NB4 (cell line): Measurements from ENCODE around the gene GABRB1.

Experiments
- DNase-seq: peaks from one replicate; pipeline ENCODE4 v3.0.0; 2010; ENCODE audit warnings: low read depth
- H3K4me3 ChIP-seq: one replicate; pipeline ENCODE4 v1.5.1; 2011; ENCODE audit warnings: mild to moderate bottlenecking, low read depth, low read length, moderate library complexity
- MYC ChIP-seq: IDR thresholded peaks from 2 replicates; pipeline ENCODE4 v1.6.1; 2011; ENCODE audit warnings: low read depth, low read length
- POLR2A ChIP-seq: IDR thresholded peaks from 2 replicates; pipeline ENCODE4 v1.6.1; 2011; ENCODE audit warnings: mild to moderate bottlenecking; ENCODE audit not compliant: insufficient read length; ENCODE audit errors: extremely low read depth
- TF ChIP-seq, protein P1 (sequence below): IDR thresholded peaks from one replicate; pipeline ENCODE4 v1.5.1; 2012; ENCODE audit warnings: low read depth, low read length
- TF ChIP-seq, protein P2 (sequence below): IDR thresholded peaks from 2 replicates; pipeline ENCODE4 v1.6.1; 2011; ENCODE audit warnings: low read depth, low read length

GABRB1 gene

DNA sequence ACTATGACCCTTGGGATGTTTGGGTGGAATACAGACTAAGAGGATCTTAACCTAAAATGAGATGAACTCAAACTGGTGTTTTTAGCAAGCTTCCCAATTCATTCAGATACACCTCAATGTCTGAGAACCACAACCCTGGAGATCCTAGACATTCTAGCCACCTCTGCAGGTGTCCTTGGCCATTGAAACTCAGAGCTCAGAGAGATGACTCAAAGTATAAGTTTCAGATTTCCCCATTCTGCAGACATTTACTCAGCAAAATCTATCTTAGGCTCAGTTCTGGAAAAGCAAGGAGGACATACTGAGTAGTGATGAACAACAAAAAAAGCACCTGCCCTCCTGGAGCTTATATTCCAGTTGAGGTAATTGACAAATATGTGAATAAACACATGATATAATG lies 384.4 kb downstream of the GABRB1 start:
- no peak for DNase-seq
- TF ChIP-seq, protein P1, sequence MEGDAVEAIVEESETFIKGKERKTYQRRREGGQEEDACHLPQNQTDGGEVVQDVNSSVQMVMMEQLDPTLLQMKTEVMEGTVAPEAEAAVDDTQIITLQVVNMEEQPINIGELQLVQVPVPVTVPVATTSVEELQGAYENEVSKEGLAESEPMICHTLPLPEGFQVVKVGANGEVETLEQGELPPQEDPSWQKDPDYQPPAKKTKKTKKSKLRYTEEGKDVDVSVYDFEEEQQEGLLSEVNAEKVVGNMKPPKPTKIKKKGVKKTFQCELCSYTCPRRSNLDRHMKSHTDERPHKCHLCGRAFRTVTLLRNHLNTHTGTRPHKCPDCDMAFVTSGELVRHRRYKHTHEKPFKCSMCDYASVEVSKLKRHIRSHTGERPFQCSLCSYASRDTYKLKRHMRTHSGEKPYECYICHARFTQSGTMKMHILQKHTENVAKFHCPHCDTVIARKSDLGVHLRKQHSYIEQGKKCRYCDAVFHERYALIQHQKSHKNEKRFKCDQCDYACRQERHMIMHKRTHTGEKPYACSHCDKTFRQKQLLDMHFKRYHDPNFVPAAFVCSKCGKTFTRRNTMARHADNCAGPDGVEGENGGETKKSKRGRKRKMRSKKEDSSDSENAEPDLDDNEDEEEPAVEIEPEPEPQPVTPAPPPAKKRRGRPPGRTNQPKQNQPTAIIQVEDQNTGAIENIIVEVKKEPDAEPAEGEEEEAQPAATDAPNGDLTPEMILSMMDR = no peak
- TF ChIP-seq, protein P2, sequence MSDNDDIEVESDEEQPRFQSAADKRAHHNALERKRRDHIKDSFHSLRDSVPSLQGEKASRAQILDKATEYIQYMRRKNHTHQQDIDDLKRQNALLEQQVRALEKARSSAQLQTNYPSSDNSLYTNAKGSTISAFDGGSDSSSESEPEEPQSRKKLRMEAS = no peak
- no peak for TF ChIP-seq POLR2A
- TF ChIP-seq MYC = no peak
- no peak overlapping the region for H3K4me3 ChIP-seq

DNA sequence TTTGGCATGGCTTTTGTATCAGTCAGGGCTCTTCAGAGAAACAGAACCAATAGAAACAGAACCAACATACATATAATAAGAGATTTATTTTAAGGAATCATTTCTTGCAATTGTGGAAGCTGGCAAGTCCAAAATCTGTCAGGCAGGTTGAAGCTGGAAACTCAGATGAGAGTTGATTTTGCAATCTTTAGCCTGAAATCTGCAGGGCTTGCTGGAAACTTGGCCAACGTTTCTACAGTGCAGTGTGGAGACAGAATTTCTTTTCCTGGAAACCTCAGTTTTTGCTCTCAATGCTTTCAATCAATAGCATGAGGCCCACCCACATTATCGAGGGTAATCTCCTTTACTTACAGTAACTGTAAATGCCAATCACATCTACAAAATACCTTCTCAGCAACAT lies 386.8 kb downstream of the GABRB1 start:
- H3K4me3 ChIP-seq = no peak overlapping the region
- TF ChIP-seq, protein P2 = no peak
- no peak for TF ChIP-seq POLR2A
- TF ChIP-seq MYC = no peak
- TF ChIP-seq, protein P1 = no peak
- no peak for DNase-seq

DNA sequence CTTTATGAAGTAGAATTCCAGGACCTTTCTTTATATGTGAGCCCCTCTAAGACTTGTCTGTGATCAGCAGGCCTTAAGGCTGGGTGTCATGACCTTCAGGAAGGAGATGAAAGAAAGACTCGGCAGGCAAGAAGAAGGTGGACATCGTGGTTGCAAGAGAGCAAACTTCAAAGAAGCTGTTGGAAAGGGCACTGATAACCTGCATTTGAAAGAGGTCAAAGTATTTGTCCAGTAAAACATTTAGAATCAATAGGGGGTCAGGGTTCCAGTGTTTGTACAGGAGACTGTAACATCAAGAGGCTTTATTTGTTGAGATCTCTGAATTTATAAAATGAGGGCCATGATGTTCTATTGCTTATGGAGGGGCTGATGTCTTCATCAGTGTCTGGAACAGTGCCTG lies 387.9 kb downstream of the GABRB1 start:
- TF ChIP-seq, protein P1 = no peak
- TF ChIP-seq, protein P2 = no peak
- TF ChIP-seq MYC = no peak
- TF ChIP-seq POLR2A = no peak
- no peak overlapping the region for H3K4me3 ChIP-seq
- no peak for DNase-seq

DNA sequence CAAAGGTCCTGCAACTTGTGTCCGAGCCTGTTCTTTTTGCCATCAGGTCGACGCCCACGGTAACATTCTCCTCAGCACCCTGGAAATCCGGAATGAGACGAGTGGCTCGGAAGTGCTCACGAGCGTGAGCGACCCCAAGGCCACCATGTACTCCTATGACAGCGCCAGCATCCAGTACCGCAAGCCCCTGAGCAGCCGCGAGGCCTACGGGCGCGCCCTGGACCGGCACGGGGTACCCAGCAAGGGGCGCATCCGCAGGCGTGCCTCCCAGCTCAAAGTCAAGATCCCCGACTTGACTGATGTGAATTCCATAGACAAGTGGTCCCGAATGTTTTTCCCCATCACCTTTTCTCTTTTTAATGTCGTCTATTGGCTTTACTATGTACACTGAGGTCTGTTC lies 394.3 kb downstream of the GABRB1 start:
- no peak overlapping the region for H3K4me3 ChIP-seq
- DNase-seq = no peak
- TF ChIP-seq, protein P2 = no peak

DNA sequence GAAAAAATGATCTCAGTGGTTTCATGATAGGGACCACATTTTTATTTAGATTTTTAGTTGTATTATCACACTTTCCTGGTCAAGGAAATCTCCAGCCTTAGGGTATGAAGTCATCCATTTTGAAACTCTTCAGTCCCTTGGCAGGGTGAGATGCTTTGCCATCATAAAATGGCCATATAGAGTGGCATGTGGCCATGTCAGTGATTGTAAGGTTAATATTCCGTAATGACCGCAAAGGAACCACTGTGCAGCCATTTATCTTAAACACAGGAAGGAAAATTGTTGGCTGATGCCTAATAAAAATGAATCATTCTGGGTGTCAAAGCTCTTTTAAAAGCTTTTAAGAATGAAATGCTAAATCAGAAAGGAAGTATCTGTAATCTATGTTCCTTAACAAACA lies 396.6 kb downstream of the GABRB1 start:
- DNase-seq = no peak
- no peak overlapping the region for H3K4me3 ChIP-seq
- TF ChIP-seq, protein P1 = no peak
- no peak for TF ChIP-seq MYC
- TF ChIP-seq POLR2A = no peak
- TF ChIP-seq, protein P2 = no peak

DNA sequence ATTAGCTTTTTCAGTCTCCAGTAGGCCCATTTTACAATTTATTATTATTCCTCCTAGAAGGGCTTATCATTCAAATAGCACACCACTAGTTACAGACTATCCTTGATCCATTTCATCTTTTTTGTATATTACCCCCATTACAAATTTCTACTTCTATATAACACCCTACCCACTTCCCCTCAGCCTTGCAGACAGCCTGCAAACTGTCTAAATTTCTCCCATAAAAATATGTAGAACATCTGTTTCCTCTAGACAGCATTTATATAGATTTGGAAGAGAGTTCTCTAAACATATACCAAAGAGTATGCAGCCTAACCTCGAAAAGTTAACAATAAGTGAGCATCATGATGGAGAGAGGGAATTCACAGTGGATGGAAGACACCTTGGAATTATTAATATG lies 401.4 kb downstream of the GABRB1 start:
- TF ChIP-seq, protein P2 = no peak
- no peak for TF ChIP-seq POLR2A
- no peak for TF ChIP-seq MYC
- TF ChIP-seq, protein P1 = no peak
- H3K4me3 ChIP-seq = no peak overlapping the region
- DNase-seq = no peak
